MCF 10A (cell line): ENCODE data around the gene WDR54. TPM values are rescaled to one million over a fixed set of nuclear protein-coding genes. Genes with fewer than 3 reads are reported as not detected.
A peak's percentile ranks its signal among the peaks of the same experiment; 100 is the strongest.

Experiments
- BruUV-seq: library from RNA; stranded (reverse); fragments of 400-500 nt; replicated peaks from 2 replicates; lab custom pipeline; 2021; lab: Mats Ljungman, UMichigan
- CTCF ChIA-PET: fragments of 300-600 bp; sonication (Branson Sonifier 250); formaldehyde crosslinking; extraction: SDS; loops from one replicate; lab custom pipeline; 2021; ENCODE audit warnings: antibody characterized with exemption, inconsistent platforms; lab: Yijun Ruan, JAX
- POLR2A ChIA-PET: fragments of 300-600, 350-650 bp; sonication (Branson Sonifier 250); formaldehyde crosslinking; extraction: SDS; loops from one replicate; lab custom pipeline; 2020; ENCODE audit warnings: antibody characterized with exemption, inconsistent platforms; lab: Yijun Ruan, JAX
- DNase-seq: peaks from one replicate; pipeline ENCODE4 v3.0.0-alpha.2; 2018; ENCODE audit not compliant: unreplicated experiment
- H3K27ac Mint-ChIP-seq: one replicate; pipeline ENCODE4 v1.8.0; 2022; ENCODE audit warnings: mild to moderate bottlenecking, low read depth, mixed read lengths; ENCODE audit not compliant: unreplicated experiment
- H3K27me3 Mint-ChIP-seq: one replicate; pipeline ENCODE4 v1.8.0; 2022; ENCODE audit warnings: mixed read lengths; ENCODE audit not compliant: insufficient read depth, unreplicated experiment
- H3K36me3 Mint-ChIP-seq: one replicate; pipeline ENCODE4 v1.8.0; 2022; ENCODE audit warnings: mild to moderate bottlenecking, moderate library complexity, mixed read lengths; ENCODE audit not compliant: insufficient read depth, unreplicated experiment
- H3K4me1 Mint-ChIP-seq: one replicate; pipeline ENCODE4 v1.8.0; 2022; ENCODE audit warnings: mixed read lengths; ENCODE audit not compliant: insufficient read depth, unreplicated experiment
- H3K4me3 Mint-ChIP-seq: one replicate; pipeline ENCODE4 v1.8.0; 2022; ENCODE audit warnings: mild to moderate bottlenecking, moderate library complexity, mixed read lengths; ENCODE audit not compliant: unreplicated experiment
- H3K9me3 Mint-ChIP-seq: one replicate; pipeline ENCODE4 v1.8.0; 2022; ENCODE audit warnings: mixed read lengths; ENCODE audit not compliant: unreplicated experiment
- intact Hi-C: fragments of 100-400 bp; cut with micrococcal nuclease; formaldehyde crosslinking; loops from 2 replicates; pipeline ENCODE4 v1.14.1; 2022
- total RNA-seq: library from RNA; stranded (reverse); gene quantifications from 2 replicates; pipeline ENCODE4 v1.2.3, GENCODE V29; 2022
- TF ChIP-seq, protein P1 (sequence below): fragments of 200-600 bp; IDR thresholded peaks from one replicate; pipeline ENCODE4 v1.8.0; 2022; ENCODE audit warnings: antibody characterized with exemption, mild to moderate bottlenecking; ENCODE audit not compliant: unreplicated experiment

WDR54 gene
- total RNA-seq, 1 experiment from 2014 or later = 19.9 TPM

- TF ChIP-seq, protein P1, sequence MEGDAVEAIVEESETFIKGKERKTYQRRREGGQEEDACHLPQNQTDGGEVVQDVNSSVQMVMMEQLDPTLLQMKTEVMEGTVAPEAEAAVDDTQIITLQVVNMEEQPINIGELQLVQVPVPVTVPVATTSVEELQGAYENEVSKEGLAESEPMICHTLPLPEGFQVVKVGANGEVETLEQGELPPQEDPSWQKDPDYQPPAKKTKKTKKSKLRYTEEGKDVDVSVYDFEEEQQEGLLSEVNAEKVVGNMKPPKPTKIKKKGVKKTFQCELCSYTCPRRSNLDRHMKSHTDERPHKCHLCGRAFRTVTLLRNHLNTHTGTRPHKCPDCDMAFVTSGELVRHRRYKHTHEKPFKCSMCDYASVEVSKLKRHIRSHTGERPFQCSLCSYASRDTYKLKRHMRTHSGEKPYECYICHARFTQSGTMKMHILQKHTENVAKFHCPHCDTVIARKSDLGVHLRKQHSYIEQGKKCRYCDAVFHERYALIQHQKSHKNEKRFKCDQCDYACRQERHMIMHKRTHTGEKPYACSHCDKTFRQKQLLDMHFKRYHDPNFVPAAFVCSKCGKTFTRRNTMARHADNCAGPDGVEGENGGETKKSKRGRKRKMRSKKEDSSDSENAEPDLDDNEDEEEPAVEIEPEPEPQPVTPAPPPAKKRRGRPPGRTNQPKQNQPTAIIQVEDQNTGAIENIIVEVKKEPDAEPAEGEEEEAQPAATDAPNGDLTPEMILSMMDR = no peak
- peaks cover 26% of the 10 kb centered on the region for H3K4me1 Mint-ChIP-seq
- intact Hi-C loops = no loop called here
- POLR2A ChIA-PET = no interaction called here
- CTCF ChIA-PET = interaction anchor here (0.7 to 1.5 kb wide), 3 partner anchors 23 to 50 kb away, joined by 3 to 4 read pairs (median 4); no protein-coding TSS in a partner anchor
- H3K4me3 Mint-ChIP-seq = no peak overlapping the region
- no peak for DNase-seq
- no peaks in the 10 kb centered on the region for H3K27me3 Mint-ChIP-seq
- no peaks in the 10 kb centered on the region for H3K36me3 Mint-ChIP-seq
- BruUV-seq = no TSS peak
- H3K9me3 Mint-ChIP-seq = no peaks in the 10 kb centered on the region
- H3K27ac Mint-ChIP-seq = no peak overlapping the region
Observed at GRCh38 chr2:74385396-74385795, 36.1 kb upstream of the WDR54 start.

GRCh38 chr2:74387346-74387745 is 34.2 kb upstream of the WDR54 start:
- TF ChIP-seq, protein P1 = no peak
- DNase-seq = no peak
- CTCF ChIA-PET = interaction anchor here (0.6 to 0.7 kb wide), 3 partner anchors 35 to 52 kb away, joined by 3 to 4 read pairs (median 3); no protein-coding TSS in a partner anchor
- intact Hi-C loops = no loop called here
- H3K27me3 Mint-ChIP-seq = no peaks in the 10 kb centered on the region
- H3K9me3 Mint-ChIP-seq = no peaks in the 10 kb centered on the region
- H3K36me3 Mint-ChIP-seq = no peaks in the 10 kb centered on the region
- peaks cover 13% of the 10 kb centered on the region for H3K4me1 Mint-ChIP-seq
- POLR2A ChIA-PET = interaction anchor here (0.6 kb wide), 1 partner anchor 78 kb away, joined by 3 read pairs; no protein-coding TSS in a partner anchor
- no TSS peak for BruUV-seq
- H3K27ac Mint-ChIP-seq = no peak overlapping the region
- no peak overlapping the region for H3K4me3 Mint-ChIP-seq

- Mint-ChIP-seq H3K27ac (no peak overlapping the region), H3K4me3 (peak overlapping the region; percentile 79)
- CTCF ChIA-PET = interaction anchor here (1.0 to 2.6 kb wide), 11 partner anchors 9 to 563 kb away, joined by 3 to 12 read pairs (median 6); partner anchors contain the start of gene DCTN1
Observed at GRCh38 chr2:74390606-74391005, 30.9 kb upstream of the WDR54 start.

GRCh38 chr2:74391209-74391579 is 30.3 kb upstream of the WDR54 start:
- Mint-ChIP-seq H3K36me3 (no peaks in the 10 kb centered on the region), H3K4me1 (no peaks in the 10 kb centered on the region), H3K27me3 (no peaks in the 10 kb centered on the region), H3K27ac (peak overlapping the region; percentile 91), H3K4me3 (peak overlapping the region; percentile 79), H3K9me3 (no peaks in the 10 kb centered on the region)
- TF ChIP-seq, protein P1 = no peak
- intact Hi-C loops = loop anchor here (5.0 kb wide), 1 partner anchor 124 kb away; no protein-coding TSS in a partner anchor
- DNase-seq = peak; percentile 24
- ChIA-PET CTCF (interaction anchor here (0.6 to 2.6 kb wide), 22 partner anchors 8 to 633 kb away, joined by 3 to 12 read pairs (median 4); partner anchors contain the start of gene DCTN1), POLR2A (interaction anchor here (0.7 to 3.5 kb wide), 17 partner anchors 9 to 464 kb away, joined by 3 to 18 read pairs (median 5); partner anchors contain the start of genes CCDC142, DCTN1, INO80B and WBP1)
- BruUV-seq = no TSS peak

More at GRCh38 chr2:74390606-74391005, 30.9 kb upstream of the WDR54 start:
- intact Hi-C loops = loop anchor here (5.0 kb wide), 1 partner anchor 123 kb away; no protein-coding TSS in a partner anchor
- no TSS peak for BruUV-seq
- no peaks in the 10 kb centered on the region for H3K27me3 Mint-ChIP-seq
- TF ChIP-seq, protein P1 = no peak
- POLR2A ChIA-PET = interaction anchor here (0.8 to 3.5 kb wide), 13 partner anchors 9 to 464 kb away, joined by 3 to 18 read pairs (median 5); partner anchors contain the start of genes CCDC142, DCTN1, INO80B and WBP1
- no peak for DNase-seq
- H3K36me3 Mint-ChIP-seq = no peaks in the 10 kb centered on the region
- H3K4me1 Mint-ChIP-seq = no peaks in the 10 kb centered on the region
- no peaks in the 10 kb centered on the region for H3K9me3 Mint-ChIP-seq
